22Rv1 (cell line): ENCODE measurements around the gene PAPPA.

Experiments used
- CTCF ChIP-seq: fragments of 450-650 bp; IDR thresholded peaks from 2 replicates; pipeline ENCODE4 v1.5.1; 2017; ENCODE audit warnings: mild to moderate bottlenecking
- ZFX ChIP-seq: fragments of 450-650 bp; IDR thresholded peaks from 2 replicates; pipeline ENCODE4 v1.6.1; 2017; ENCODE audit warnings: antibody characterized with exemption, borderline replicate concordance

GRCh38 chr9:116133163-116133562, 20.4 kb upstream of the PAPPA start:
- TF ChIP-seq CTCF, result no peak
- no peak for TF ChIP-seq ZFX
